GM12878 (cell line): ENCODE data around the gene IL32. TPM values are rescaled to one million over a fixed set of nuclear protein-coding genes. Genes with fewer than 3 reads are reported as not detected.
A peak's percentile ranks its signal among the peaks of the same experiment; 100 is the strongest.

Experiments used
- CREM ChIP-seq: IDR thresholded peaks from 2 replicates; pipeline ENCODE4 v1.6.1; 2014; ENCODE audit warnings: antibody characterized with exemption, low read depth
- FOS ChIP-seq: IDR thresholded peaks from 3 replicates; pipeline ENCODE4 v1.6.1; 2011; ENCODE audit warnings: borderline replicate concordance; ENCODE audit not compliant: insufficient read length; ENCODE audit errors: extremely low read depth
- IKZF2 ChIP-seq, 2 experiments: fragments of 450-650 bp; IDR thresholded peaks; 2 replicates each; pipeline ENCODE4 v1.6.1; 2017; ENCODE audit warnings: mild to moderate bottlenecking in 2 of 2, moderate library complexity in 2 of 2
- MXI1 ChIP-seq: fragments of 150-350 bp; IDR thresholded peaks from 2 replicates; pipeline ENCODE4 v1.6.1; 2011; ENCODE audit warnings: low read depth, mild to moderate bottlenecking, inconsistent platforms, low read length, improper control_type of control experiment
- NRF1 ChIP-seq: conservative IDR thresholded peaks from 2 replicates; pipeline ENCODE4 v1.6.1; 2011; ENCODE audit warnings: mild to moderate bottlenecking, low read depth, low read length, improper control_type of control experiment
- RAD21 ChIP-seq: IDR thresholded peaks from 2 replicates; pipeline ENCODE4 v1.6.1; 2011; ENCODE audit warnings: mild to moderate bottlenecking, low read depth, low read length, moderate library complexity; ENCODE audit not compliant: insufficient read depth
- RBBP5 ChIP-seq: fragments of 200-600 bp; sonication (generic); conservative IDR thresholded peaks from 2 replicates; pipeline ENCODE4 v1.6.1; 2016
- RELB ChIP-seq: fragments of 450-650 bp; IDR thresholded peaks from 2 replicates; pipeline ENCODE4 v1.6.1; 2017; ENCODE audit warnings: low read depth, mild to moderate bottlenecking, moderate library complexity
- SMARCA5 ChIP-seq: fragments of 450-650 bp; IDR thresholded peaks from 2 replicates; pipeline ENCODE4 v1.6.1; 2017; ENCODE audit warnings: mild to moderate bottlenecking
- SUPT20H ChIP-seq: IDR thresholded peaks from 2 replicates; pipeline ENCODE4 v1.6.1; 2011; ENCODE audit warnings: low read depth, mild to moderate bottlenecking, low read length, moderate library complexity, borderline replicate concordance; ENCODE audit not compliant: control insufficient read depth
- USF2 ChIP-seq: IDR thresholded peaks from 2 replicates; pipeline ENCODE4 v1.6.1; 2011; ENCODE audit warnings: low read depth, low read length, improper control_type of control experiment, borderline replicate concordance
- polyA plus RNA-seq, 11 experiments: library from polyadenylated mRNA; depleted of rRNA in 4 of 11; unstranded in 6 of 11; stranded (reverse) in 5 of 11; fragments of >200 nt; fragmentation: Nextera tagmentation in 4 of 11; fragmentation: Illumina TruSeq in 1 of 11; extraction: Ambion mirVana in 4 of 11; extraction: Trizol in 1 of 11; gene quantifications; 1 replicate in 1 of 11; 2 replicates in 10 of 11; pipeline versions ENCODE4 v1.2.1 to v1.2.3, GENCODE V29; 2011 to 2016; ENCODE audit warnings: inconsistent platforms in 2 of 11, missing spikeins in 2 of 11, low read depth in 1 of 11
- total RNA-seq, 4 experiments: library from RNA; depleted of rRNA in 3 of 4; stranded (reverse); fragments of >200 nt in 3 of 4; fragmentation: Illumina TruSeq in 1 of 4; extraction: Trizol in 1 of 4; gene quantifications; 2 replicates each; pipeline versions ENCODE4 v1.2.1 to v1.2.3, GENCODE V29; 2013 to 2021

Gene IL32
- total and polyA plus RNA-seq, 10 of the 15 experiments (the other 5 are each of a cell fraction or from before 2014, with no cell fraction given): 27.0 to 122 (median 55.8) TPM

GRCh38 chr16:3101018-3101840 is 35.8 kb downstream of the IL32 start (continued):
- TF ChIP-seq NRF1: no peak
- no peak for TF ChIP-seq MXI1
- TF ChIP-seq SMARCA5: peak; percentile 50; the same call in 1 of the 2 replicates
- TF ChIP-seq IKZF2 (IDR thresholded peaks at IDR 0.05): no peak
- TF ChIP-seq USF2: no peak
- no peak for TF ChIP-seq FOS
- TF ChIP-seq RBBP5: no peak
- TF ChIP-seq RAD21: peak; percentile 26; the same call in 1 of the 2 replicates
- no peak for TF ChIP-seq SUPT20H
- no peak for TF ChIP-seq RELB
- TF ChIP-seq CREM: peak; percentile 57; the same call in 1 of the 2 replicates
